ENCODE data around the gene SLC25A29. TPM values are rescaled to one million over a fixed set of nuclear protein-coding genes. Genes with fewer than 3 reads are reported as not detected.
A peak's percentile ranks its signal among the peaks of the same experiment; 100 is the strongest.

Gene SLC25A29
- polyA plus RNA-seq, 2 of the 4 experiments (the other 2 are of a cell fraction) = 6.3 to 15.1 TPM

GRCh38 chr14:100332071-100332639 is 25.9 kb upstream of the SLC25A29 start:
- Histone ChIP-seq H3K27ac (no peak overlapping the region), H3K9me3 (no peaks in the 10 kb centered on the region), H3K4me3 (no peak overlapping the region), H3K4me1 (no peaks in the 10 kb centered on the region), H3K4me2 (no peak overlapping the region)
- ATAC-seq (peak in 1 of 2 experiments; percentile 8; a peak in 2 of 6 replicates), FAIRE-seq (no peak), DNase-seq (ENCODE audit: low read depth in 1 of 2, low spot score in 1 of 2) (no peak)
- POLR2A ChIA-PET = no interaction called here
- 72% methylated on average over 10 of the region's 11 CpGs for WGBS (ENCODE audit: missing lambda C conversion rate)
- CTCF ChIA-PET = interaction anchor here (1.1 to 1.3 kb wide), 3 partner anchors 8 to 29 kb away, joined by 3 read pairs; partner anchors contain the start of gene SLC25A47
- TF ChIP-seq ZNF302 (CRISPR knock-in tag; IDR thresholded peaks at IDR 0.05) = no peak
- no peak for TF ChIP-seq MYC (IDR thresholded peaks at IDR 0.05; ENCODE audit: borderline replicate concordance, low read length)
- TF ChIP-seq POLR2AphosphoS2 (conservative IDR thresholded peaks at IDR 0.05; ENCODE audit: low read length) = no peak
- TF ChIP-seq HMGXB4 (CRISPR knock-in tag; IDR thresholded peaks at IDR 0.05; ENCODE audit: borderline replicate concordance) = no peak
- no peak for TF ChIP-seq RNF2 (IDR thresholded peaks at IDR 0.05; ENCODE audit: borderline replicate concordance, low read depth)
- TF ChIP-seq PHF8 (IDR thresholded peaks at IDR 0.05; ENCODE audit: borderline replicate concordance, low read depth) = no peak
- no peak for TF ChIP-seq KDM5A (IDR thresholded peaks at IDR 0.05)
- no peak for TF ChIP-seq TFCP2L1 (CRISPR knock-in tag; IDR thresholded peaks at IDR 0.05)
- TF ChIP-seq FOXS1 (CRISPR knock-in tag; IDR thresholded peaks at IDR 0.05) = no peak
- no peak for TF ChIP-seq JUNB (IDR thresholded peaks at IDR 0.05)
- TF ChIP-seq ZSCAN20 (CRISPR knock-in tag; IDR thresholded peaks at IDR 0.05) = no peak
- TF ChIP-seq EHMT2 (IDR thresholded peaks at IDR 0.05; ENCODE audit: low read depth) = no peak
- TF ChIP-seq NPAS2 (CRISPR knock-in tag; IDR thresholded peaks at IDR 0.05; ENCODE audit: borderline replicate concordance) = no peak
- TF ChIP-seq FOSB (CRISPR knock-in tag; IDR thresholded peaks at IDR 0.05) = no peak
- TF ChIP-seq ELK1 (IDR thresholded peaks at IDR 0.05; ENCODE audit: low read depth, low read length) = no peak
- no peak for TF ChIP-seq KDM1A (IDR thresholded peaks at IDR 0.05; ENCODE audit: low read depth)

- ChIA-PET POLR2A (no interaction called here), CTCF (interaction anchor here (0.6 to 1.5 kb wide), 5 partner anchors 9 to 45 kb away, joined by 3 to 6 read pairs (median 4); no protein-coding TSS in a partner anchor)
- DNase-seq (ENCODE audit: low read depth in 1 of 2, low spot score in 1 of 2) (no peak), ATAC-seq (peak in 1 of 2 experiments; percentile 4; a peak in 2 of 6 replicates), FAIRE-seq (no peak)
- TF ChIP-seq ESRRA (IDR thresholded peaks at IDR 0.05; ENCODE audit: borderline replicate concordance, low read length) (no peak), RAD21 (conservative IDR thresholded peaks at IDR 0.05 in 1 of 2, IDR thresholded peaks at IDR 0.05 in 1 of 2) (no peak)
- no peaks in the 10 kb centered on the region for H3K4me1 ChIP-seq
- WGBS (ENCODE audit: missing lambda C conversion rate) = 87% methylated on average over 10 of the region's 13 CpGs
- no peak overlapping the region for H3K27ac ChIP-seq
- no peak overlapping the region for H3K4me3 ChIP-seq
- H3K9me3 ChIP-seq = no peaks in the 10 kb centered on the region
- no peak overlapping the region for H3K4me2 ChIP-seq
Measured at GRCh38 chr14:100330388-100330931, 24.2 kb upstream of the SLC25A29 start.

GRCh38 chr14:100330007-100330344 is 23.7 kb upstream of the SLC25A29 start:
- 93% methylated on average over 9 of the region's 11 CpGs for WGBS (ENCODE audit: missing lambda C conversion rate)
- FAIRE-seq (no peak), DNase-seq (ENCODE audit: low read depth in 1 of 2, low spot score in 1 of 2) (no peak), ATAC-seq (no peak)
- no peak for TF ChIP-seq E2F6 (IDR thresholded peaks at IDR 0.05; ENCODE audit: borderline replicate concordance, low read depth)
- TF ChIP-seq NFE2L2 (conservative IDR thresholded peaks at IDR 0.05; ENCODE audit: low read length) = no peak
- no peak for TF ChIP-seq HDAC2 (IDR thresholded peaks at IDR 0.05)
- TF ChIP-seq EP300 (IDR thresholded peaks at IDR 0.05) = no peak
- TF ChIP-seq HOXB13 (CRISPR knock-in tag; IDR thresholded peaks at IDR 0.05; ENCODE audit: low read depth) = no peak
- TF ChIP-seq ELK1 (IDR thresholded peaks at IDR 0.05; ENCODE audit: low read depth, low read length) = no peak
- no peak for TF ChIP-seq HOXB5 (CRISPR knock-in tag; IDR thresholded peaks at IDR 0.05)
- TF ChIP-seq CHD4 (IDR thresholded peaks at IDR 0.05; ENCODE audit: borderline replicate concordance) = no peak
- no peak for TF ChIP-seq NR3C1 (IDR thresholded peaks at IDR 0.05)
- H3K4me1 ChIP-seq = no peaks in the 10 kb centered on the region
- CTCF ChIA-PET = interaction anchor here (0.6 to 1.5 kb wide), 5 partner anchors 9 to 44 kb away, joined by 3 to 6 read pairs (median 4); no protein-coding TSS in a partner anchor
- no peak overlapping the region for H3K27ac ChIP-seq
- no peak overlapping the region for H3K4me3 ChIP-seq
- H3K4me2 ChIP-seq = no peak overlapping the region
- H3K9me3 ChIP-seq = no peaks in the 10 kb centered on the region
- POLR2A ChIA-PET = no interaction called here

Data from A549 (cell line).